GM10266 (cell line): ENCODE data around the gene TUB.
A peak's percentile ranks its signal among the peaks of the same experiment; 100 is the strongest.

Experiments
- DNase-seq: peaks from one replicate; pipeline ENCODE4 v3.0.0; 2012; ENCODE audit errors: extremely low spot score
- CTCF ChIP-seq: IDR thresholded peaks from 2 replicates; pipeline ENCODE4 v1.5.1; 2012; ENCODE audit warnings: mild to moderate bottlenecking, low read depth; ENCODE audit not compliant: control insufficient read depth, insufficient read depth; ENCODE audit errors: missing control alignments

Gene TUB

DNA sequence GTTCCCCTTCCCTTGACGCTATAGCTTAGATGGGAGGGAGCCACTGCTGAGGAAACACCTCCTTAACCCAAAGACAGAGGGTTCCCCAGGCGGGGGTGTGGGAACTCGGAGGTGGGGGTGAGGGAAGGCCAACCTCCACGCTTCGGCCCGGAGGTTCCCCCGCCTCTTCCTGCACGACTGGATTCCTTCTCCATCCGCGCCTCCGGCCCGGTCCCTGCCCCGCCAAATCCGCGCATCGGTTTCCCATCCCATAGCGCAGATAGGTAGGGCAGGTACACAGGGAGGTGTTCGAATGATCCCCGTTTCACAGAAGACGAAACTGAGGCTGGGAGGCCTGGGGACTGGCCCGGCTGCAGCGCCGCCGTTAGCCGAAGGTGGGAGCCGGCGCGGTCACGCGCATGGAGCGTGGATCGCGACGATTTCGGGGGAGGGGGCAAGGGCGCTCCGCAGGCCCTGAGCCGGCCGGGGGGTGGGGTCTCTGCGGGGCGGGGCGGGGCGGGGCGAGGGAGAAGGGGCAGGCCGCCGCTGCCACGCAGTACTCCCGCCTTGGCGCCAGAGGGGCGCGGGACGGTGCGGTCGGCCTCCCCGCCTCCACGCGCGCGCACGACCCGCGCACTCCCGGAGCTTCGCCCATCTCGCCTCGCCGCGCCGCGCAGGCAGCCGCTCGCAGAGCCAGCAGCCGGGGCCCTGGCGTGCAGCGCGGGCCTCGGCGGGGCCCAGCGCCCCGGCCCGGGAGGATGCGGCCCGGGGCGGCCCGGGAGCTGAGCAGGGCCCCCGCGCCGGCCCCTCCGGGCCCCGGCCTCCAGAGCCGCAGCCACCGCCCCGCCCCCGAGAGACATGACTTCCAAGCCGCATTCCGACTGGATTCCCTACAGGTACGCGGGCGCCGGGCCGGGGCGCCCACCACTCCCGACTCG is at the start of gene TUB:
TUB (plus strand) TSS at position 538 of the 917 bp plus-strand sequence; CDS start at position 838, 300 bp downstream.
- TF ChIP-seq CTCF, result no peak
- peak; percentile 60 for DNase-seq

- no peak for DNase-seq
- no peak for TF ChIP-seq CTCF
Measured at GRCh38 chr11:8031248-8032115, 49.5 kb upstream of the TUB start.

GRCh38 chr11:8032122-8032521 is 48.9 kb upstream of the TUB start:
- TF ChIP-seq CTCF, result no peak
- no peak for DNase-seq

- peak; percentile 17 for TF ChIP-seq CTCF
- DNase-seq, result no peak
Measured at GRCh38 chr11:8032576-8033304, 48.3 kb upstream of the TUB start.

- peak; percentile 86 for DNase-seq
- peak; percentile 87 for TF ChIP-seq CTCF
Measured at GRCh38 chr11:8033305-8034105, 47.5 kb upstream of the TUB start.

DNA sequence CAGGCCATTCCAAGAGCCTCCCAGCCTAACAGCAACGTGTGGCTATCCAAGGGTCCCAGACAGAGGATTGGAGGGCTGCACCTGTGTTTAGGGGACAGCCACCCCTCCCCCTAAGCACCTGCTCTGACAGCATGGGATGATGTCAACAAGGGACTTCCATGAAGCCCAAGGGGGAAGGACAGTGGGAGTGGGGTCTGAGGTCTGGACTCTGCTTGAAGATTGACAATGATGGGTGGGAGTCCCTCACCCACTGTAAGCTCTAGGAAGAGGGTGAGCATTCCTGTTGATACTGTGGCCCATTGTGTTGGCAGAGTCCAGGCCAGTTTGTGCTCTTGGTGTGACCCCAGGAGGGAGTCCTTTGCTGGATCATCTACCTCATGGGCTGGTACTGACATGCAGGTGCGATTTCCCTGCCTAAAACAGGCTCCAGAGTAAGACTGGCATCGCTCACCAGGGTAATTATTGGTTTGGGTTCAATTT is 46.9 kb upstream of the TUB start:
- DNase-seq, result no peak
- no peak for TF ChIP-seq CTCF
